CD4-positive, alpha-beta T cell treated with Interleukin-4 for 1 hour (primary cell): ENCODE measurements around the gene VPS45.
"Not testable (repeated sequence)": the region's sequence is repeated elsewhere in the genome, so short reads cannot be mapped to it uniquely, and the experiment has no call there.

Source experiments
- DNase-seq, 2 donors: peaks; one replicate each; pipeline ENCODE4 v3.0.0-alpha.2; 2020 to 2022

VPS45 gene

GRCh38 chr1:150134537-150134936, 67.0 kb downstream of the VPS45 start:
- DNase-seq = no peak

- not testable (repeated sequence) for DNase-seq
Observed at GRCh38 chr1:150135400-150135799, 67.8 kb downstream of the VPS45 start.

GRCh38 chr1:150138044-150138443, 70.5 kb downstream of the VPS45 start:
- DNase-seq = no peak

DNA sequence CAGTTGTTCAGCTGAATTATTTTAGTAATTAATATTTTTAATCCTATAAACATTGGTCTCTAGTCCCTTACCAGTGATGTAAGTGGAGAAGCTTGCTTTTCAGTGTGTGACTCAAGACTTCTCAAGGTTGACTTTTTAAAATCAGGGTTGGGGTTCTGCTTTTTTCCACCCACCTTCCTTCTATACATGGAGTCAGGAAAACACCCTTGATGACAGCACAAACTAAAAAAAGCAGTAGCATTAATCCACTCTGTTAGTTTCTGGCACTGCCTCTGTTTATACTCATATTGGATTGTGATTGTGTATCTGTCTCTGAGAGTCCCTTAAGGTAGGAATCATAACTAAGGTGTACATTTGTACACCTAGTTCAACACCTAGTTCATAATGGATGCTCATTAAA, 73.9 kb downstream of the VPS45 start:
- DNase-seq = no peak

GRCh38 chr1:150142083-150142482, 74.5 kb downstream of the VPS45 start:
- DNase-seq = no peak

DNA sequence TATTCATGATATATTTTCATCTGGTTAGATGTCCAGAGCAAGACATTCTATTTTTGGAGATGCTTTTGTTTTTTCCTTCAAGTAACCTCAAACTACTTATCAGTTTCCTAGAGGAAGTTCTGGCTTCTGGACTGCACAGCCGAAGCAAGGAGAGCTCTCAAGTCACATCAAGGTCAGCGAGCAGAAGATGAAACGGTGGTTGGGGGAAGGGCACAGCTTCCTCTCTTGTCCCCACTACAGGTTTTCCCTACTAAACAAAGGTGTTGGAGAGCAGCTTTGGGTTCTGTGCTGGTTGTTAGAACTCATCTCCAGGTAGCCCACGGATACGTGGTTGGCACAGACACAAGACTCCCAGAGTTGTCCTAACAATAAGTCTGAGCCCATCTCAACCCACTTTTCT, 77.0 kb downstream of the VPS45 start:
- DNase-seq = no peak

- not testable (repeated sequence) for DNase-seq
Observed at GRCh38 chr1:150146016-150146415, 78.4 kb downstream of the VPS45 start.

GRCh38 chr1:150146849-150147542, 79.4 kb downstream of the VPS45 start:
- DNase-seq = no peak

DNA sequence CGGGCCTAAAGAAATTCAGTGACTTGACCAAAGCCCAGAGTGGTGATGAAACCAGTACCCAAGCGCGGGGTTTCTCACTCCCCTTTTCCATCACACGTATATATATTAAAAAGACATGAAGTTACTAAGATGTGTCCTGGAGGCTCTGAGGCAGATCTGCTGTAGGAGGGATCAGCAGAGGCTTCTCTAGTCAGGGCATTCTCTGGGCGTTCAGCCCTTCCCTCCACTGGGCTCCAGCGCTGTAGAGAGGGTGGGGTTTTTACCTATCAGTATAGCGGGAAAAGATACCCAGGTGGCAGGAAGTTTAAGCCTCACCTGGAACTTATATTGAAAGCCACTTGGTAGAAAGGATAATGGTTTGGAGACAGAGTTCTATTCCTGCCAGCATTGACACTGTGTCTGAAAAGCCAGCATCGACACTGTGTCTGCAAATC, 81.3 kb downstream of the VPS45 start:
- no peak for DNase-seq

DNA sequence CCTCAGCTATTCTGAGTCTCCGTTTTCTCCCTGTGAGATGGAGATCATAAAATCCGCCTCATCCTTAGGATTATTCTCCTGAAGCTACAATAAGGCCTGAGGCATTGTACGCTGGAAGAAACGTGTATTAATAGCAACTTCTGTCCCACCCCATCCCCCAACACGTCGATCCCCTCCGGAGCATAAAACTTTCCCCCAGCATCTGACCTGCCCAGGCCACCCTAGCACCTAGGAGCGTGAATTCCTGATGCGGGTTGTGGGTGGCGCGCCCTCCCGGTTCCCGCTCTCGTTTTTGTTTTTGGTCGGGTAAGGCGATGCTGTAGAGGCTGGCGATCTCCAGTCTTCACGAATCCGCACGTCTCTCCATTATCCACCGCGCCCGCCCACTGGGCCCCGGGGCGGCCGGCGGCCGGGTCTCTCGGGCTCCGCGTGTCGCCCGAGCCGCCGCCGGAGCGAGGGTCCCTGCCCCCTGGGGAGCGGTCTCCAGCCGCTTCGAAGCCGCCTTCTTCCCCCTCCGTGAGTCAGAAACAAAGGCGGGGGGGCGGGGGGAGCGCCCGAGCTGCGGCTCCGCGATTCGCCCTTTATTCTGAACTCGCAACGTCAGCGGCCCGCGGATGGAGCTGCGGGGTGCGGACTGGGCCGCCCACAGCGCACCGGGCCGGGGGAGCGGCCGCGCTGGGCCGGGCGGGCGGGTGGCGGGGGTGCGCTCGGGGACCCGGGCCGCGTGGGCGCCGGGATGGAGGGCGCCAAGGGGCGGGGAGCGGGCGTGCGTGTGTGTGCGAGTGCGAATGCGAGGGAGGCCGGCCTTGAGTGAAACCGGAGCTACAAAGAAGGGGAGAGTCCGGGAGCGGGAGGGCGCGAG, 81.9 kb downstream of the VPS45 start, which contains the start of gene PLEKHO1:
Gene PLEKHO1, plus strand, starts transcription at position 646 of the 862 bp plus-strand sequence. CDS start 342 bp downstream, outside the sequence.
- DNase-seq = peak; percentile 84 to 86

- DNase-seq = no peak
Observed at GRCh38 chr1:150150133-150151021, 82.8 kb downstream of the VPS45 start.

GRCh38 chr1:150151291-150152181, 84.0 kb downstream of the VPS45 start:
- DNase-seq = peak; percentile 82 to 85

DNA sequence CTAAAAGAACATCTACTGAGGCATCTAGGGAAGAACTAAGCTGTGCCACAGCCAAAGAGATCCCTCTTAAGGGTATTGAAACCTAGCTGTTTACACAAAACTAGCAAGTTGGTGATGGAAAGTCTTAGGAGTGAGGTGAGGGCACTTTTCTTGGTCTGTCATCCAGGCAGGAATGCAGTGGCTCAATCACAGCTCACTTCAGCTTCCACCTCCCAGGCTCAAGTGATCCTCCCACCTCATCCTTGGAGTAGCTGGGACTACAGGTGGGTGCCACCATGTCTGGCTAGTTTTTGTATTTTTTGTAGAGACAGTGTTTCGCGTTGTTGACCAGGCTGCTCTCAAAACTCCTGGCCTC, 84.6 kb downstream of the VPS45 start:
- no peak for DNase-seq

DNA sequence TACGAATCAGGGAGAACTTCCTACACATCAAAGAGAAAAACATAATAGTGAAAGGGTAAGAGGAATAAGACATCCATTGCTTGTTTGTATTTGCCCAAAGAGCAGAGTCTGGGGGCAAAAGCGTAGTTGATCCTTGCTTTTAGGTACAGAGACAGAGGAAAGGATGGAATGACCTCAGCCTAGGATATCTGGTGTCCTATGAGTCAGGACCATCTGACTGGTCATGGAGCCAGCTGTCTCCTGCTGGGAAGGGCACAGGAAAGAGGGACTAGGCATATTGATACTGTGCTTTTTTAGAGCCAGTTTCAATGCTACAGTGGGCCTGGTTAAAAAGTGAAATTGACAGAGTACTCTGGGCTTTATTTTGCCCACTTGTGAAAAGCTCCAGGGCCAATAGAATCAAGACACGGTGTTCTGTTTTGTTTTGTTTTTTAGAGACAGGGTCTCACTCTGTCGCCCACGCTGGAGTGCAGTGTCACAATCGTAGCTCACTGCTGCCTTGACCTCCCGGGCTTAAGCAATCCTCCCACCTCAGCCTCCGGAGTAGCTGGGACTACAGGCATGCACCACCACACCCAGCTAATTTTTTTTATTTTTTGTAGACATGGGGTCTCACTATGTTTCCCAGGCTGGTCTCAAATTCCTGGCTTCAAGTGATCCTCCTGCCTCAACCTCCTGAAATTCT, 85.3 kb downstream of the VPS45 start:
- DNase-seq = no peak

DNA sequence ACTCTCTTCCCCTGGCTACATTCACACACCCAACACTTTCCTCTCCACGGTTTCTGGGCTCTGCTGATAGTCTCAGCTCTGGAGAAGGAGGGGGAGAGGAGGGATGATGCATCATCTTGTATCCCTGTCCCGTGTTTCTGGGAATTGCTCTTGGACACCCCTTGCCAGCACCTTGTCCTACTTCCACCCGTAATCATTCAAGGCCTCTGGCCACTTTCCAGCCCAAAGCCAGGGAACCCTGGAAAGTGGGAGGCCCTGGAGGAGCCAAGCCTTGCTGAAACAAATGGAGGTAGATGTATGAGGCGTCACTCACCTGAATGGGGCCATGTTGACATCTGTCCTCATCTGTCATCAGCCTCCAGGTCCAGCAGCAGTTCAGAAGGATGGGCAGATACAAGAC, 86.6 kb downstream of the VPS45 start:
- DNase-seq = no peak

- no peak for DNase-seq
Observed at GRCh38 chr1:150155413-150156071, 88.0 kb downstream of the VPS45 start.

- no peak for DNase-seq
Observed at GRCh38 chr1:150156868-150157603, 89.5 kb downstream of the VPS45 start.

DNA sequence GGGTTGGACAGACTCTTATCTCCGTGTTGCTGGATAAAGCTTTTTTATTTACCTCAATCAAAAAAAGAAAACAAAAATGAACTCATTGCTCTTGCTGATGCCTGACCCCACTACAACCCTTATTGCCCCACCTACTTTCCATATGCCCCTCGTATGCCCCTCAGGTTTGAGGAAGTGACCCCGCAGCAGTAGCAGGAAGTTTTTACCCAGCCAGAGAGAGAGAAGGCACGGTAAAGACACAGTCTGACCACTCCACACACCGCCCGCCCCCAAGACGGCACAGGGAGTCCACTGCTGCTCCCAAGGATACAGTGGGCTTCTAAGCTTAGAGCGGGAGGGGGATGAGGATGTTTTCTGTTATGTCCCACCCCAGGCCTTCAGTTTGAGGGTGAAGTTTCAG, 92.0 kb downstream of the VPS45 start:
- peak in 1 of 2 donors; percentile 55 for DNase-seq

- DNase-seq = no peak
Observed at GRCh38 chr1:150160964-150161621, 93.5 kb downstream of the VPS45 start.
